ENCODE measurements around the gene SP100. TPM values are rescaled to one million over a fixed set of nuclear protein-coding genes. Genes with fewer than 3 reads are reported as not detected.

Gene SP100
- total and polyA plus RNA-seq, 2 of the 13 experiments (the other 11 are each of a cell fraction or from before 2014, with no cell fraction given): 12.6 to 16.5 TPM

DNA sequence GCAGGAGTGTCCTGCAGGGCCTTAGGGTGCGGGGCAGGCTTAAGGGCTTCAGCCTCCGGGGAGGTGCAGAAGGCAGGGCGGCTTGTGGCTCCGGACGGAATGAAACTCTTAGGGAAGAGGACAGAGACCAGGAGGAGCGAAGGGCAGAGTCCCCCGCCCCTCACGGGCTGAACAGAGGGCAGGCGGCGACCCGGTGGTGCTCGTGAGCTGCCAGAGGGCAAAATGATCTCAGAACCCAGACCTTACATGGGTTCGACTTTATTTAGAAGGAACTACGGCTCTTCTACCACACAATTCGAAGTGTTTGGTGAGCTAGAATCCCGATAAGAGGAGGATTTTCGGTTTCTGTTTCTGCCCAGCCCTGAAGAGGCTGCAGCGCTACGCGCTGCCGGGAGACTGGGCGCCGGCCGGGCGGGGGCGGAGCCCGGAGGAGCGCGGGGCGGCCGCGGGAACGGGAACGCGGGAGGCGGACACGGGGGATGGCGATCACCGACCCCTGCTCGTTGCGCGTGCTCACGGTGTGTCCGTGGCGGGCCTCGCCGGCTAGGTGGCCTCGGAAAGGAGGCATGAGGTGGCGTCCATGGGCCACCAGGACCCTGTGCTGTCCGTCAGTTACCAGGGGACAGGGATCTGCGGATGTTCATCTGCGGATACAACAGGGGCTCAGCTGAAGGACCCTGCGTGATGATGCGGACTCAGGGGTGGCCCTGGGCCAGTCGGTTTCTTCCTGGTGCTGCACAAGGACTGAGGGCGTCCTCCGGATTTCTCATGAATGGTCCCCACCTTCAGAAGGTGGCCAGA lies 4.2 kb upstream of the SP100 start (continued):
- TF ChIP-seq ZNF678 (CRISPR knock-in tag; IDR thresholded peaks at IDR 0.05): 0 out of 2 replicates have a peak, but pooled peaks have one; percentile 64
- peak; percentile 62; the same call in 1 of the 2 replicates for TF ChIP-seq KAT7 (CRISPR knock-in tag; IDR thresholded peaks at IDR 0.05; ENCODE audit: borderline replicate concordance)
- no peak for TF ChIP-seq ZNF572 (CRISPR knock-in tag; IDR thresholded peaks at IDR 0.05)
- TF ChIP-seq ZNF281 (CRISPR knock-in tag; IDR thresholded peaks at IDR 0.05; ENCODE audit: borderline replicate concordance): no peak
- TF ChIP-seq ZBTB21 (CRISPR knock-in tag; IDR thresholded peaks at IDR 0.05): no peak
- no peak for TF ChIP-seq KDM3A (CRISPR knock-in tag; IDR thresholded peaks at IDR 0.05; ENCODE audit: low read depth)
- TF ChIP-seq ARNT (IDR thresholded peaks at IDR 0.05): no peak
- TF ChIP-seq SRY (CRISPR knock-in tag; IDR thresholded peaks at IDR 0.05): no peak; the same call in 1 of the 2 replicates
- TF ChIP-seq MTF1 (CRISPR knock-in tag; IDR thresholded peaks at IDR 0.05): no peak
- no peak for TF ChIP-seq MIER2 (CRISPR knock-in tag; IDR thresholded peaks at IDR 0.05)
- TF ChIP-seq CCDC6 (CRISPR knock-in tag; IDR thresholded peaks at IDR 0.05): no peak
- TF ChIP-seq MAF1 (CRISPR knock-in tag; IDR thresholded peaks at IDR 0.05; ENCODE audit: borderline replicate concordance): no peak
- no peak for TF ChIP-seq ZNF512 (CRISPR knock-in tag; IDR thresholded peaks at IDR 0.05)
- no peak for TF ChIP-seq ATF7 (IDR thresholded peaks at IDR 0.05)
- 0 out of 2 replicates have a peak, but pooled peaks have one; percentile 44 for TF ChIP-seq ATF7 (CRISPR knock-in tag; IDR thresholded peaks at IDR 0.05)
- no peak for TF ChIP-seq ETS1 (CRISPR knock-in tag; IDR thresholded peaks at IDR 0.05)
- peak; percentile 41; the same call in 1 of the 2 replicates for TF ChIP-seq PATZ1 (CRISPR knock-in tag; IDR thresholded peaks at IDR 0.05)
- TF ChIP-seq, protein P1, sequence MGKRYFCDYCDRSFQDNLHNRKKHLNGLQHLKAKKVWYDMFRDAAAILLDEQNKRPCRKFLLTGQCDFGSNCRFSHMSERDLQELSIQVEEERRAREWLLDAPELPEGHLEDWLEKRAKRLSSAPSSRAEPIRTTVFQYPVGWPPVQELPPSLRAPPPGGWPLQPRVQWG (CRISPR knock-in tag; IDR thresholded peaks at IDR 0.05; ENCODE audit: borderline replicate concordance, low read depth): no peak
- no peak for TF ChIP-seq ATAD3A (CRISPR knock-in tag; IDR thresholded peaks at IDR 0.05)
- no peak for TF ChIP-seq ZNF644 (CRISPR knock-in tag; IDR thresholded peaks at IDR 0.05; ENCODE audit: low read depth)
- peak; percentile 55 for TF ChIP-seq ZBTB38 (CRISPR knock-in tag; IDR thresholded peaks at IDR 0.05)
- TF ChIP-seq TOE1 (CRISPR knock-in tag; IDR thresholded peaks at IDR 0.05): no peak
- TF ChIP-seq REPIN1 (CRISPR knock-in tag; IDR thresholded peaks at IDR 0.05; ENCODE audit: borderline replicate concordance, low read depth): no peak

All from HepG2 (cell line).